Lower lobe of right lung (tissue), 2 donors: ENCODE data around the gene TNFSF8. TPM values are rescaled to one million over a fixed set of nuclear protein-coding genes. Genes with fewer than 3 reads are reported as not detected.

ENCODE experiments used
- ATAC-seq, 2 donors: fragments of 200-7000 bp; cut with Tn5 transposase; one replicate each; pipeline ENCODE4 v1.9.1; 2020 to 2022; ENCODE audit warnings: mild to moderate bottlenecking in 2 of 2, moderate library complexity in 2 of 2
- DNase-seq: peaks from one replicate; pipeline ENCODE4 v3.0.0-alpha.2; 2020
- H3K27ac ChIP-seq: fragments of 200-600 bp; one replicate; pipeline ENCODE4 v1.8.0; 2022
- H3K27me3 ChIP-seq: fragments of 200-600 bp; one replicate; pipeline ENCODE4 v1.8.0; 2022; ENCODE audit warnings: low read depth
- H3K36me3 ChIP-seq: fragments of 200-600 bp; one replicate; pipeline ENCODE4 v1.8.0; 2022; ENCODE audit warnings: mild to moderate bottlenecking
- H3K4me1 ChIP-seq: fragments of 200-600 bp; one replicate; pipeline ENCODE4 v1.8.0; 2022
- H3K4me3 ChIP-seq: fragments of 200-600 bp; one replicate; pipeline ENCODE4 v1.8.0; 2022; ENCODE audit warnings: mild to moderate bottlenecking
- H3K9me3 ChIP-seq: fragments of 200-600 bp; one replicate; pipeline ENCODE4 v1.8.0; 2022
- CTCF ChIP-seq: fragments of 200-600 bp; IDR thresholded peaks from one replicate; pipeline ENCODE4 v1.8.0; 2022; ENCODE audit warnings: antibody characterized with exemption, mild to moderate bottlenecking
- intact Hi-C: fragments of 100-400 bp; cut with DNase I; formaldehyde crosslinking; loops from one replicate; pipeline ENCODE4 v1.11.0; 2022
- total RNA-seq: library from RNA; stranded (reverse); fragmentation: NEBNext Ultra II Directional; extraction: Animal tissue kit (Norgen Biotek cat#: 25700); gene quantifications from one replicate; pipeline ENCODE4 v1.2.1, GENCODE V29; 2021
- donor health status: DM: no; HTN: yes; CAD: no; lungs with severe emphysema.

Gene TNFSF8
- total RNA-seq, 1 donor from 2014 or later: 3.5 TPM

DNA sequence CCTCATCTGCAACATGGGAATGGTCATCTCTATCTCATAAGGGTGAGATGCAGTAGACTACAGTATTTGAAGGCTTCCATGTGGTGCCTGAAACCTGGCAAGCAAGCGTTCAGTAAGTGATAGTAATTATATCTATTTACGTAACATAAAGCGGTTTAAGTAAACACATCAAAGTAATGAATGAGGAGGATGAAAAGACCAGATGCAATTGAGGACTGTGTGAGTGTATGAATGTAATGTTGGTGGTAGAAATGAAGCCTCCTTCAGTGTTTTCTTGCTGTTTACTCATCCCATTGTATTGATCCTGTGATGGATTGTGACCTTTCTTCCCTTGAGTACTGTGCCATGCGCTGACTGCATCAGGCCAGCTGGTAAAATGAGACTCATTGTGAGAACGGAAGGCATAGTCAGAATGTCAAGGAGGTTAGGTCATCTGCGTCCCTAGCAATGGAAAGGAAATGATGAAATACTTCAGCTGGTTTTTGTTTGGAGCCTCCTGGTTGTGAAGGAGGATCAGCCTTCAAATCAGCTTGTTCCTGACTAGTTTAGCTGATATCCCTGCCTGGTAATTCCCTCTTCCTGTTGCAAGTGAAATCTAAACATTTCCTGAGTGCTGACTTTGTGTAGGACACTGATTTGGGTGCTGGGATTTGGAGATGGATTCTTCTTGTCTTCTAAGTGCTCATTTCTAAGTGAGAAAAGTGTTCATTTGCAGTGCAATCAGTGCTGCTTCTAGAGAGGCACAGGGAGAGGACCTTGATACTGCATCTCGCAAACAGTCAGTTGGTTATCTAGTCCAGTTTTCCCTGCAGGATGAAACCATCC is 35.6 kb downstream of the TNFSF8 start:
- intact Hi-C loops: no loop called here
- Histone ChIP-seq H3K9me3 (no peaks in the 10 kb centered on the region), H3K27me3 (no peaks in the 10 kb centered on the region), H3K27ac (peak overlapping the region; percentile 5), H3K36me3 (no peaks in the 10 kb centered on the region), H3K4me3 (no peak overlapping the region), H3K4me1 (peaks cover 35% of the 10 kb centered on the region)
- DNase-seq (no peak), ATAC-seq (peak; percentile 71 to 76)
- TF ChIP-seq CTCF: no peak

DNA sequence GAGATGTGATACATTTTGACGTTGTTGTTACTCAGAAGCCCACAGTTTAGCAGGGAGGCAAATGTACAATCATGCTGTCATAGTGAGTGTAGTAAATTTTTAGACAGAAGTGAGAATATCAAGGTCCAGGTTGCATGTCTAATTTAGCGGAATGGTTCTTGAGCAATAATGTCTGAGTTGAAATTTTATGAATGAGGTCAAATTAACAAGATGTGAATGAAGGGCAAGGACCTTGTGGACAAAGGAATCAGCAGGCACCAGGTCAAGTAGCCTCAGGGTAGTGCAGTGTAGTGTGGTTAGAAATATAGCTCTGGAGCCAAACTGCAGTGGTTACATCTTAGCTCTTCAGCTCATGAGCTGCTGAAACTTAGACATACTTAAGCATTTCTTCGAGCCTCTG is 36.2 kb downstream of the TNFSF8 start:
- TF ChIP-seq CTCF: no peak
- H3K4me3 ChIP-seq: no peak overlapping the region
- intact Hi-C loops: no loop called here
- ATAC-seq (no peak), DNase-seq (no peak)
- peaks cover 36% of the 10 kb centered on the region for H3K4me1 ChIP-seq
- no peak overlapping the region for H3K27ac ChIP-seq
- no peaks in the 10 kb centered on the region for H3K9me3 ChIP-seq
- no peaks in the 10 kb centered on the region for H3K36me3 ChIP-seq
- no peaks in the 10 kb centered on the region for H3K27me3 ChIP-seq

DNA sequence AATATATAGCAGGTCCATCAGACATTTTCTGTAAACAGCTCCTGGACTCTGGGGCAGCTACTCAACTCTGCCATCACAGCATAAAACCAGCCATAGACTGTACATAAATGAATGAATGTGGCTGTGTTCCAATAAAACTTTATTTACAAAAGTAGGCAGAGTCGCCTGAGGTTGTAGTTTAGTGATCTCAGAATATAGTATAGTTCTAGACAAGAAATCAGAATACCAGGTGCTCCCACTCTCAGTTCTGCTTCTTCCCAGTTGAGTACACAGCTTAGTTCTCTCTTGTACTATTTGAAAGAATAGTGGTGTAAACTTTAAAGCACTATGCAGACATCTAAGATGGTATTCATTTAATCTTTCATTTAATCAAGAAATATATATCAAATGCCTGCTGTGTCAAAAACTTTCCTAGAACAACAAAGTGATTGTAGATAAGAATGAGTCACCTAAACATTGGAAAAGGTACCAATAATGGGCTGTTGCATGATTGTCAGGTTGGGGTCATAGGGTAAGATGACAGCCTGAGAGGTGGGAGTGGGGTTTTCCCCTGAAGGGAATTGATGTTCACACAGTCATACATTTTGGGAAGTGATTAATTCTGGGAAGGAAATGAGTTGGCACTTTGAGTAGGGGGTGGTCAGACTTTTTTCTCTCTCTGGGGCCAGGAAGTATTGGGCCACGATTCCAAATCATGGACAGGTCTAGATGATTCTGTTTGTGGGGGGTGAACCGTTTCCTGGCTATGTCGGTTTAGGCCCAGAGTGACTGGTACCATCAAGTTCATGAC is 37.0 kb downstream of the TNFSF8 start:
- intact Hi-C loops: no loop called here
- DNase-seq (no peak), ATAC-seq (no peak)
- H3K4me1 ChIP-seq: peaks cover 36% of the 10 kb centered on the region
- TF ChIP-seq CTCF: no peak
- no peaks in the 10 kb centered on the region for H3K36me3 ChIP-seq
- no peak overlapping the region for H3K27ac ChIP-seq
- no peaks in the 10 kb centered on the region for H3K9me3 ChIP-seq
- no peaks in the 10 kb centered on the region for H3K27me3 ChIP-seq
- no peak overlapping the region for H3K4me3 ChIP-seq

DNA sequence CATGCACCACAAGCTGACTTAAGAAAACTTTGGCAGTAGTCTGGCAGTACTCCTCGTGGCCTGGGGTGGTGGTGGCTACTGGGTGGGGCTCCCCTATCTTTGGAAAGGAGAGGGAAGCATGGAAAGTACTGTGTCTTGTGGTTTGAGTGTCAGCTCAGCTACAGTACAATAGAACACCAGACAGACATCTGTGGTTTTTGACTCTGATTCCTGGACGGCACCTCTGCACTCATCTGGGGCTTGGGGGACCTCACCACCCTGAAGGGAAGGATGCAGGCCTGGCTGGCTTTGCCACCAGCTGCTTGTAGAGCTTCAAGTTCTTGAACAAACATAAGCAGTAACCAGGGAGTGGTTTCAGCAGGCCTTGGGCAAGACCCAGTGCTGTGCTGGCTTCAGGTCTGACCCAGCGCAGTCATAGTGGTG is 40.6 kb downstream of the TNFSF8 start:
- Histone ChIP-seq H3K27me3 (no peaks in the 10 kb centered on the region), H3K4me1 (peaks cover 25% of the 10 kb centered on the region), H3K4me3 (no peak overlapping the region), H3K36me3 (no peaks in the 10 kb centered on the region), H3K9me3 (no peaks in the 10 kb centered on the region), H3K27ac (no peak overlapping the region)
- DNase-seq (peak; percentile 76), ATAC-seq (peak; percentile 79 to 90)
- intact Hi-C loops: no loop called here
- no peak for TF ChIP-seq CTCF

DNA sequence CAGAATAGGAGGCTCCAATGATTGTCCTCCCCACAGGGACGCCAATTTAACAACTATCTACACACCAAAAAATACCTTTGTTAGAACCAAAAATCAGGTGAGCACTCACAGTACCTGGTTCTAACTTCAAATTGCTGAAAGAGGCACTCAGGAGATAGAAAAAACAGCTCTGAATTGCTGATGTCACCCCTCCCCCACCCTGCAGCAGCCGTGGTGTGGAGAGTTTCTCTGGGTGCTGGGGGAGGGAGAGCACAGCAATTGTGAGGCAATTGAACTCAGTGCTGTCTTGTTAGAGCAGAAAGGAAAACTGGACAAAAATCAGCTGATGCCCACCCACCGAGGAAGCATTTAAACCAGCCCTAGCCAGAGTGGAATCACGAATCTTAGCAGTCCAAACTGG is 41.8 kb downstream of the TNFSF8 start:
- no peaks in the 10 kb centered on the region for H3K27me3 ChIP-seq
- no peak overlapping the region for H3K27ac ChIP-seq
- no peaks in the 10 kb centered on the region for H3K36me3 ChIP-seq
- intact Hi-C loops: no loop called here
- no peaks in the 10 kb centered on the region for H3K9me3 ChIP-seq
- no peak for ATAC-seq
- no peak overlapping the region for H3K4me3 ChIP-seq
- no peak for TF ChIP-seq CTCF
- no peak for DNase-seq
- H3K4me1 ChIP-seq: peaks cover 23% of the 10 kb centered on the region
